IMR-90 (cell line): ENCODE results near the gene HMG20A.

Experiments
- CEBPB ChIP-seq: IDR thresholded peaks from 2 replicates; pipeline ENCODE4 v1.6.1; 2012; ENCODE audit warnings: low read depth, low read length, improper control_type of control experiment
- MAFK ChIP-seq: IDR thresholded peaks from 2 replicates; pipeline ENCODE4 v1.6.1; 2012; ENCODE audit warnings: low read depth, low read length, improper control_type of control experiment
- USF2 ChIP-seq: fragments of 150-350 bp; IDR thresholded peaks from 2 replicates; pipeline ENCODE4 v1.6.1; 2017; ENCODE audit warnings: mild to moderate bottlenecking, antibody characterized with exemption, low read length, low read depth
- TF ChIP-seq, protein P1 (sequence below): conservative IDR thresholded peaks from 2 replicates; pipeline ENCODE4 v1.5.1; 2012; ENCODE audit warnings: mild to moderate bottlenecking, low read depth, low read length, improper control_type of control experiment

DNA sequence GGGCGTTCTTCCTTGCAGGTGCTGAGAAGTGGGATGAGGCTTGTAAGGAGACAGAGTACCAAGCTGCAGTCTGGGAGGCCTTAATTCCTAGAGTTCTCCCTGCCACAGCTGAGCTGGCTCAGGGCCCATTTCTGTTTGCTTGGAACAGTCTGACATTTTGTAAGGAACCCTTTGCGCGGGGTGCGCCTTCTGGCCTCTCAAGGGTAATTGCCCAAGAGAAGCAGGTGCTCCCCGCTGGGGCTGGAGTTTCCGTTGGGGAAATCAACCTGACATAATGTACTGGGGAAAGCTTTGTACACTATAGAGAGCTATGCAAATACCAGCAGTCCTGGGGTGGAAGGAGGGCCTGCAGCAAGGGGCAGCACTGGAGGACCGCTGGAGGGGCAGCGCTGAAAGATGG is 83.6 kb downstream of the HMG20A start:
- no peak for TF ChIP-seq CEBPB
- TF ChIP-seq, protein P1, sequence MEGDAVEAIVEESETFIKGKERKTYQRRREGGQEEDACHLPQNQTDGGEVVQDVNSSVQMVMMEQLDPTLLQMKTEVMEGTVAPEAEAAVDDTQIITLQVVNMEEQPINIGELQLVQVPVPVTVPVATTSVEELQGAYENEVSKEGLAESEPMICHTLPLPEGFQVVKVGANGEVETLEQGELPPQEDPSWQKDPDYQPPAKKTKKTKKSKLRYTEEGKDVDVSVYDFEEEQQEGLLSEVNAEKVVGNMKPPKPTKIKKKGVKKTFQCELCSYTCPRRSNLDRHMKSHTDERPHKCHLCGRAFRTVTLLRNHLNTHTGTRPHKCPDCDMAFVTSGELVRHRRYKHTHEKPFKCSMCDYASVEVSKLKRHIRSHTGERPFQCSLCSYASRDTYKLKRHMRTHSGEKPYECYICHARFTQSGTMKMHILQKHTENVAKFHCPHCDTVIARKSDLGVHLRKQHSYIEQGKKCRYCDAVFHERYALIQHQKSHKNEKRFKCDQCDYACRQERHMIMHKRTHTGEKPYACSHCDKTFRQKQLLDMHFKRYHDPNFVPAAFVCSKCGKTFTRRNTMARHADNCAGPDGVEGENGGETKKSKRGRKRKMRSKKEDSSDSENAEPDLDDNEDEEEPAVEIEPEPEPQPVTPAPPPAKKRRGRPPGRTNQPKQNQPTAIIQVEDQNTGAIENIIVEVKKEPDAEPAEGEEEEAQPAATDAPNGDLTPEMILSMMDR: no peak
- TF ChIP-seq MAFK: no peak
- TF ChIP-seq USF2: no peak
